Stimulated activated CD4-positive, alpha-beta T cell treated with anti-CD3 and anti-CD28 coated beads, Interleukin-4, amount 100 ng/mL, for 4 hours (primary cell): ENCODE measurements around the gene PTPMT1.

Experiments used
- DNase-seq, 2 experiments: peaks; one replicate each; pipeline ENCODE4 v3.0.0-alpha.2; 2020

PTPMT1 gene

GRCh38 chr11:47616726-47617416 is 51.5 kb downstream of the PTPMT1 start:
- no peak for DNase-seq

DNA sequence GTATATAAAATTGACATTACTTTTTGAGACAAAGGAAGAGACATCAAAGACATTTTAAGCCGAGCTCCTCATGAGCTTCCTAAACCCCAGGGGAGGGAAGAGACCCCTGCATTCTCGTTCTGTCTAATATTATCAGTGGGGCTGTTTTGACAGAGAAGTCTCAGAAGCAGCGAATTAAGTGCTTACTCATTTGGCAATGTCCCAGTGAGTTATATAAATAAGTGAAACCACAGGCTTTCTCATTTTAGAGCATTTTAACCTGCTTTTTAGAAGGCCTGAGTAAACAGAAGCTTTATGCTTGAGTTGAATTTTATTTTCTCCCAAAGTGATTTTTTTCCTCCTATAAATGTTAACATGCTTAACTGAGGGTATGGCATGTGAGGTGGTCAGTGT is 52.0 kb downstream of the PTPMT1 start:
- DNase-seq: no peak

- DNase-seq: no peak
These were observed 55.5 kb downstream of the PTPMT1 start for GRCh38 chr11:47620836-47621378.
